K562 (cell line): ENCODE data around the gene CCPG1. TPM values are rescaled to one million over a fixed set of nuclear protein-coding genes. Genes with fewer than 3 reads are reported as not detected.
"Not testable (repeated sequence)": the region's sequence is repeated elsewhere in the genome, so short reads cannot be mapped to it uniquely, and the experiment has no call there.

Experiments
- ATAC-seq: fragments of 200-7000 bp; cut with Tn5 transposase; 3 replicates; pipeline ENCODE4 v1.9.1; 2020; ENCODE audit warnings: moderate library complexity
- BruUV-seq: library from RNA; stranded (reverse); fragments of 400-500 nt; replicated peaks from 2 replicates; lab custom pipeline; 2021; lab: Mats Ljungman, UMichigan
- CTCF ChIA-PET: fragments of 300-600 bp; formaldehyde crosslinking; extraction: SDS; loops from one replicate; lab custom pipeline; 2021; ENCODE audit warnings: low intra/inter-chr PET ratio; lab: Yijun Ruan, JAX
- POLR2A ChIA-PET: fragments of 300-600, 350-650 bp; sonication (Branson Sonifier 250); formaldehyde crosslinking; extraction: SDS; loops from one replicate; lab custom pipeline; 2021; ENCODE audit warnings: antibody characterized with exemption, inconsistent platforms; lab: Yijun Ruan, JAX
- DNase-seq, 4 experiments: peaks; one replicate each; pipeline versions ENCODE4 v3.0.0 to v3.0.0-alpha.2; 2011 to 2018; ENCODE audit warnings: low spot score in 3 of 4, mixed read lengths in 3 of 4; ENCODE audit errors: extremely low read depth in 1 of 4
- FAIRE-seq: peaks from 2 replicates; lab custom pipeline; 2011; peaks lifted over from hg19 to GRCh38; lab: Jason Lieb, UNC
- H2AFZ ChIP-seq: 2 replicates; pipeline ENCODE4 v1.6.0; 2011; ENCODE audit warnings: low read depth, low read length, control low read depth, inconsistent platforms
- H3K27ac ChIP-seq: fragments of 200-600 bp; 3 replicates; pipeline ENCODE4 v1.8.0; 2011; ENCODE audit warnings: low read depth, mild to moderate bottlenecking, control low read depth, inconsistent platforms, low read length, moderate library complexity, mixed read lengths; ENCODE audit errors: extremely low read depth
- H3K27me3 ChIP-seq, 2 experiments: fragments of 300-600 bp in 1 of 2; 2 replicates in 1 of 2; 3 replicates in 1 of 2; pipeline versions ENCODE4 v1.6.0 to v1.8.0; 2011; ENCODE audit warnings: inconsistent platforms in 2 of 2, low read length in 2 of 2, mild to moderate bottlenecking in 1 of 2, mixed read lengths in 1 of 2, moderate library complexity in 1 of 2; ENCODE audit not compliant: control insufficient read depth in 2 of 2, insufficient read depth in 2 of 2
- H3K36me3 ChIP-seq: fragments of 300-600 bp; 3 replicates; pipeline ENCODE4 v1.8.0; 2011; ENCODE audit warnings: mild to moderate bottlenecking, low read length, inconsistent platforms; ENCODE audit not compliant: control insufficient read depth, insufficient read depth
- H3K4me1 ChIP-seq, 2 experiments: fragments of 200-600 bp in 1 of 2; replicated peaks in 1 of 2; 2 replicates in 1 of 2; 3 replicates in 1 of 2; pipeline versions ENCODE4 v1.5.1 to v1.8.0; 2011; ENCODE audit warnings: inconsistent platforms in 2 of 2, low read length in 2 of 2, mild to moderate bottlenecking in 1 of 2, mixed read lengths in 1 of 2, moderate library complexity in 1 of 2; ENCODE audit not compliant: control insufficient read depth in 2 of 2, insufficient read depth in 2 of 2
- H3K4me2 ChIP-seq: 2 replicates; pipeline ENCODE4 v1.6.1; 2011; ENCODE audit warnings: low read length, control low read depth, inconsistent platforms, mixed read lengths; ENCODE audit not compliant: insufficient read depth
- H3K4me3 ChIP-seq: fragments of 200-600 bp; sonication (generic), shearing (Covaris generic); 2 replicates; pipeline ENCODE4 v1.5.1; 2016; ENCODE audit warnings: control low read depth, inconsistent platforms
- H3K79me2 ChIP-seq: fragments of 200-600 bp; 3 replicates; pipeline ENCODE4 v1.8.0; 2011; ENCODE audit warnings: low read length, inconsistent platforms; ENCODE audit not compliant: control insufficient read depth, insufficient read depth
- H3K9ac ChIP-seq, 2 experiments: 2 replicates each; pipeline versions ENCODE4 v1.6.0 to v1.6.1; 2011; ENCODE audit warnings: low read depth in 2 of 2, low read length in 2 of 2, control low read depth in 1 of 2, inconsistent platforms in 1 of 2, mild to moderate bottlenecking in 1 of 2, mixed read lengths in 1 of 2; ENCODE audit not compliant: insufficient read depth in 1 of 2
- H3K9me1 ChIP-seq: one replicate; pipeline ENCODE4 v1.6.0; 2011; ENCODE audit warnings: inconsistent platforms, mild to moderate bottlenecking, low read length, moderate library complexity; ENCODE audit not compliant: control insufficient read depth, insufficient read depth
- H3K9me3 ChIP-seq: replicated peaks from 2 replicates; pipeline ENCODE4 v1.5.1; 2011; ENCODE audit warnings: low read depth, low read length, inconsistent platforms; ENCODE audit not compliant: control insufficient read depth, insufficient read depth
- H4K20me1 ChIP-seq: replicated peaks from 2 replicates; pipeline ENCODE4 v1.6.1; 2011; ENCODE audit warnings: low read length, inconsistent platforms, mixed read lengths; ENCODE audit not compliant: control insufficient read depth, insufficient read depth
- BCOR ChIP-seq: fragments of 450-650 bp; IDR thresholded peaks from 2 replicates; pipeline ENCODE4 v1.6.1; 2016
- EGR1 ChIP-seq: fragments of 450-650 bp; conservative IDR thresholded peaks from 2 replicates; pipeline ENCODE4 v1.6.1; 2017; ENCODE audit warnings: mild to moderate bottlenecking
- JUND ChIP-seq, 2 experiments: IDR thresholded peaks; 2 replicates in 1 of 2; 3 replicates in 1 of 2; pipeline ENCODE4 v1.6.1; 2011; ENCODE audit warnings: borderline replicate concordance in 2 of 2, low read depth in 2 of 2, low read length in 2 of 2, improper control_type of control experiment in 1 of 2, missing biosample characterization in 1 of 2, missing genetic modification characterization in 1 of 2, missing genetic modification reagents in 1 of 2
- RBFOX2 ChIP-seq: fragments of 200-400 bp; formaldehyde crosslinking; IDR thresholded peaks from 2 replicates; pipeline ENCODE4 v1.6.1; 2017; ENCODE audit warnings: low read depth, mild to moderate bottlenecking, low read length, moderate library complexity
- ZNF384 ChIP-seq: IDR thresholded peaks from 2 replicates; pipeline ENCODE4 v1.6.1; 2012; ENCODE audit warnings: low read depth, low read length, improper control_type of control experiment
- WGBS: fragments of 100-300 bp; shearing (Covaris generic); methylation state at CpG from one replicate; pipeline ENCODE4 v1.1.6; 2016; ENCODE audit warnings: low coverage, mixed read lengths; ENCODE audit not compliant: insufficient coverage; ENCODE audit errors: missing lambda C conversion rate; 5-methylcytosine and 5-hydroxymethylcytosine counted together
- in situ Hi-C: fragments of 300-500 bp; cut with MboI; formaldehyde crosslinking; loops from 4 replicates; pipeline ENCODE4 v1.15.0; 2018; ENCODE audit warnings: inconsistent platforms, mixed read lengths
- intact Hi-C: fragments of 100-400 bp; cut with micrococcal nuclease; formaldehyde crosslinking; loops from 2 replicates; pipeline ENCODE4 v1.14.2; 2022
- polyA plus RNA-seq, 8 experiments: library from polyadenylated mRNA; depleted of rRNA in 4 of 8; stranded (reverse) in 5 of 8; unstranded in 3 of 8; fragments of >200 nt; fragmentation: Nextera tagmentation in 2 of 8; fragmentation: Illumina TruSeq in 1 of 8; extraction: Ambion mirVana in 2 of 8; extraction: Trizol in 1 of 8; gene quantifications; 2 replicates each; pipeline versions ENCODE4 v1.2.1 to v1.2.3, GENCODE V29; 2011 to 2014; ENCODE audit warnings: inconsistent platforms in 1 of 8, missing spikeins in 1 of 8
- total RNA-seq, 7 experiments: library from RNA; depleted of rRNA in 6 of 7; stranded (reverse); fragments of >200 nt in 6 of 7; fragmentation: Illumina TruSeq in 2 of 7; extraction: Trizol in 2 of 7; gene quantifications; 2 replicates each; pipeline versions ENCODE4 v1.2.1 to v1.2.3, GENCODE V29; 2011 to 2021; ENCODE audit warnings: low replicate concordance in 1 of 7

CCPG1 gene
- total and polyA plus RNA-seq, 9 of the 15 experiments (the other 6 are each of a cell fraction or from before 2014, with no cell fraction given), result 33.0 to 54.9 (median 41.1) TPM

- not testable (repeated sequence) for H3K27ac ChIP-seq; H2AFZ ChIP-seq; H4K20me1 ChIP-seq; H3K4me3 ChIP-seq; H3K4me2 ChIP-seq; H3K9me1 ChIP-seq; TF ChIP-seq JUND (tag; IDR thresholded peaks at IDR 0.05; ENCODE audit: borderline replicate concordance, low read depth, low read length)
- H3K4me1 ChIP-seq, result peaks cover 21 to 47% of the 10 kb centered on the region in 2 experiments
- TF ChIP-seq JUND (IDR thresholded peaks at IDR 0.05; ENCODE audit: borderline replicate concordance, low read depth, low read length), result 0 out of 2 replicates have a peak, but pooled peaks have one; percentile 3
- TF ChIP-seq EGR1, result peak; percentile 66
- 0 out of 2 replicates have a peak, but pooled peaks have one; percentile 42 for TF ChIP-seq BCOR
- TF ChIP-seq RBFOX2, result peak; percentile 48
- peak; percentile 65 for TF ChIP-seq ZNF384
- TF ChIP-seq, all 486 proteins: peak for 5; not testable (repeated sequence) for 481
- FAIRE-seq, intact Hi-C loops, ATAC-seq, CTCF ChIA-PET, in situ Hi-C loops, H3K9ac ChIP-seq, H3K36me3 ChIP-seq, POLR2A ChIA-PET, H3K9me3 ChIP-seq, DNase-seq, BruUV-seq, H3K27me3 ChIP-seq: not testable (repeated sequence)
- WGBS, result 61% methylated on average over 2 of the region's 8 CpGs
- H3K79me2 ChIP-seq, result peaks cover 98% of the 10 kb centered on the region
Measured at GRCh38 chr15:55400050-55400449, 8.1 kb downstream of the CCPG1 start.
